DND-41 (cell line): ENCODE results near the gene CFAP70.

Experiments used
- EZH2 ChIP-seq: IDR thresholded peaks from 3 replicates; pipeline ENCODE4 v1.6.1; 2012; ENCODE audit warnings: borderline replicate concordance, low read depth, mild to moderate bottlenecking, moderate library complexity, low read length, inconsistent platforms; ENCODE audit not compliant: severe bottlenecking
- TF ChIP-seq, protein P1 (sequence below): IDR thresholded peaks from 2 replicates; pipeline ENCODE4 v1.5.1; 2012; ENCODE audit warnings: borderline replicate concordance, low read length, moderate library complexity, mild to moderate bottlenecking; ENCODE audit not compliant: poor library complexity, severe bottlenecking; ENCODE audit errors: extremely low read depth

DNA sequence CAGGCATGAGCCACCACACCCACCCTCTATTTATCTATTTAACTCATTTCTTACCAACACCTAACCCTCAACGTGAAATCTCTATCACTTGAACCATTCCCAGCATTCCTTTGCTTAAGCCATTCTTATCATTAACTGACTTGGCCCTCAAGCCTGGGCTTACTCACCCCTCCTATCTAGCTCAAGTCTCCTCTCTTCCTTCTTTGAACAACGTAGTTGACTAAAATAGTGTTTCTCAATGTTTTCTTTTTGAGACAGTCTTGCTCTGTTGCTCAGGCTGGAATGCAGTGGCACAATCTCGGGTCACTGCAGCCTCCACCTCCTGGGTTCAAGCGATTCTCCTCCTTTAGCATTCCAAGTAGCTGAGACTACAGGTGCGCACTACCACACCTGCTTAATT is 48.2 kb upstream of the CFAP70 start:
- TF ChIP-seq EZH2 = no peak
- TF ChIP-seq, protein P1, sequence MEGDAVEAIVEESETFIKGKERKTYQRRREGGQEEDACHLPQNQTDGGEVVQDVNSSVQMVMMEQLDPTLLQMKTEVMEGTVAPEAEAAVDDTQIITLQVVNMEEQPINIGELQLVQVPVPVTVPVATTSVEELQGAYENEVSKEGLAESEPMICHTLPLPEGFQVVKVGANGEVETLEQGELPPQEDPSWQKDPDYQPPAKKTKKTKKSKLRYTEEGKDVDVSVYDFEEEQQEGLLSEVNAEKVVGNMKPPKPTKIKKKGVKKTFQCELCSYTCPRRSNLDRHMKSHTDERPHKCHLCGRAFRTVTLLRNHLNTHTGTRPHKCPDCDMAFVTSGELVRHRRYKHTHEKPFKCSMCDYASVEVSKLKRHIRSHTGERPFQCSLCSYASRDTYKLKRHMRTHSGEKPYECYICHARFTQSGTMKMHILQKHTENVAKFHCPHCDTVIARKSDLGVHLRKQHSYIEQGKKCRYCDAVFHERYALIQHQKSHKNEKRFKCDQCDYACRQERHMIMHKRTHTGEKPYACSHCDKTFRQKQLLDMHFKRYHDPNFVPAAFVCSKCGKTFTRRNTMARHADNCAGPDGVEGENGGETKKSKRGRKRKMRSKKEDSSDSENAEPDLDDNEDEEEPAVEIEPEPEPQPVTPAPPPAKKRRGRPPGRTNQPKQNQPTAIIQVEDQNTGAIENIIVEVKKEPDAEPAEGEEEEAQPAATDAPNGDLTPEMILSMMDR = no peak
